WTC11 (cell line): Measurements from ENCODE around the gene RNASEL. TPM values are rescaled to one million over a fixed set of nuclear protein-coding genes. Genes with fewer than 3 reads are reported as not detected.

Experiments
- ATAC-seq: fragments of 200-7000 bp; cut with Tn5 transposase; 2 replicates; pipeline ENCODE4 v1.10.0; 2021; ENCODE audit warnings: mild to moderate bottlenecking, moderate library complexity
- CTCF ChIA-PET: fragments of 300-600 bp; sonication (Branson Sonifier 250); formaldehyde crosslinking; loops from one replicate; lab custom pipeline; 2021; ENCODE audit warnings: antibody characterized with exemption; lab: Charles Lee
- POLR2A ChIA-PET: fragments of 350-600 bp; sonication (Branson Sonifier 250); formaldehyde crosslinking; loops from one replicate; lab custom pipeline; 2021; ENCODE audit warnings: antibody characterized with exemption; lab: Charles Lee
- DNase-seq: peaks from one replicate; pipeline ENCODE4 v3.0.0; 2021; ENCODE audit warnings: low spot score
- H3K27ac Mint-ChIP-seq: 2 replicates; pipeline ENCODE4 v1.8.0; 2021; ENCODE audit warnings: mixed read lengths
- H3K27me3 Mint-ChIP-seq: 2 replicates; pipeline ENCODE4 v1.8.0; 2021; ENCODE audit warnings: low read depth, mild to moderate bottlenecking, moderate library complexity, mixed read lengths
- H3K36me3 Mint-ChIP-seq: 2 replicates; pipeline ENCODE4 v1.8.0; 2021; ENCODE audit warnings: mixed read lengths
- H3K4me1 Mint-ChIP-seq: 2 replicates; pipeline ENCODE4 v1.8.0; 2022; ENCODE audit warnings: mixed read lengths
- H3K4me3 Mint-ChIP-seq: 2 replicates; pipeline ENCODE4 v1.8.0; 2021; ENCODE audit warnings: mild to moderate bottlenecking, moderate library complexity, mixed read lengths
- H3K9me3 Mint-ChIP-seq: 2 replicates; pipeline ENCODE4 v1.8.0; 2021; ENCODE audit warnings: mixed read lengths
- CREB1 ChIP-seq: sonication (generic); formaldehyde crosslinking; IDR thresholded peaks from 2 replicates; pipeline ENCODE4 v1.8.0; 2023; ENCODE audit warnings: mild to moderate bottlenecking, missing genetic modification reagents
- ETV6 ChIP-seq: sonication (generic); formaldehyde crosslinking; IDR thresholded peaks from 2 replicates; pipeline ENCODE4 v1.8.1; 2022; ENCODE audit warnings: mild to moderate bottlenecking, missing genetic modification reagents
- FOXP1 ChIP-seq: sonication (generic); formaldehyde crosslinking; IDR thresholded peaks from 2 replicates; pipeline ENCODE4 v1.8.0; 2022; ENCODE audit warnings: missing genetic modification reagents, mild to moderate bottlenecking, moderate library complexity, borderline replicate concordance
- GTF2I ChIP-seq: fragments of 250-450 bp; sonication (Bioruptor Pico); conservative IDR thresholded peaks from 2 replicates; pipeline ENCODE4 v1.4.0; 2021; ENCODE audit warnings: mild to moderate bottlenecking
- HMGA2 ChIP-seq: fragments of 250-450 bp; sonication (Bioruptor Pico); IDR thresholded peaks from 2 replicates; pipeline ENCODE4 v1.4.0; 2021; ENCODE audit warnings: mild to moderate bottlenecking, moderate library complexity
- JAZF1 ChIP-seq: fragments of 250-450 bp; sonication (Bioruptor Pico); IDR thresholded peaks from 2 replicates; pipeline ENCODE4 v1.9.0; 2021; ENCODE audit warnings: moderate library complexity, mild to moderate bottlenecking, inconsistent platforms
- NFATC4 ChIP-seq: fragments of 250-450 bp; sonication (Bioruptor Pico); IDR thresholded peaks from 2 replicates; pipeline ENCODE4 v1.9.0; 2021; ENCODE audit warnings: mild to moderate bottlenecking
- NFYB ChIP-seq: sonication (generic); formaldehyde crosslinking; conservative IDR thresholded peaks from 2 replicates; pipeline ENCODE4 v1.8.0; 2022; ENCODE audit warnings: low read depth, missing genetic modification reagents
- NR2C2 ChIP-seq: sonication (generic); formaldehyde crosslinking; IDR thresholded peaks from 2 replicates; pipeline ENCODE4 v1.8.0; 2022; ENCODE audit warnings: mild to moderate bottlenecking, missing genetic modification reagents
- PRRX2 ChIP-seq: fragments of 250-450 bp; sonication (Bioruptor Pico); IDR thresholded peaks from 2 replicates; pipeline ENCODE4 v1.8.0; 2021; ENCODE audit warnings: mild to moderate bottlenecking
- SOX15 ChIP-seq: fragments of 250-450 bp; sonication (Bioruptor Pico); IDR thresholded peaks from 2 replicates; pipeline ENCODE4 v1.9.0; 2021; ENCODE audit warnings: mild to moderate bottlenecking
- TP53 ChIP-seq: sonication (generic); formaldehyde crosslinking; IDR thresholded peaks from 2 replicates; pipeline ENCODE4 v1.8.1; 2023; ENCODE audit warnings: mild to moderate bottlenecking, missing genetic modification reagents
- ZNF121 ChIP-seq: sonication (generic); formaldehyde crosslinking; IDR thresholded peaks from 2 replicates; pipeline ENCODE4 v1.8.0; 2023; ENCODE audit warnings: missing genetic modification reagents
- ZNF219 ChIP-seq: sonication (generic); formaldehyde crosslinking; IDR thresholded peaks from 2 replicates; pipeline ENCODE4 v1.8.0; 2023; ENCODE audit warnings: missing genetic modification reagents, mild to moderate bottlenecking, borderline replicate concordance
- ZNF232 ChIP-seq: sonication (generic); formaldehyde crosslinking; IDR thresholded peaks from 2 replicates; pipeline ENCODE4 v1.8.0; 2022; ENCODE audit warnings: mild to moderate bottlenecking, missing genetic modification reagents
- ZNF263 ChIP-seq: sonication (generic); formaldehyde crosslinking; IDR thresholded peaks from 2 replicates; pipeline ENCODE4 v1.8.1; 2022; ENCODE audit warnings: low read depth, mild to moderate bottlenecking, moderate library complexity, missing genetic modification reagents
- total RNA-seq: library from RNA; stranded (reverse); gene quantifications from 3 replicates; pipeline ENCODE4 v1.2.3, GENCODE V29; 2021
- TF ChIP-seq, protein P1 (sequence below): sonication (generic); formaldehyde crosslinking; IDR thresholded peaks from 2 replicates; pipeline ENCODE4 v1.8.1; 2023; ENCODE audit warnings: mild to moderate bottlenecking, missing genetic modification reagents, moderate library complexity
- TF ChIP-seq, protein P2 (sequence below): sonication (generic); formaldehyde crosslinking; IDR thresholded peaks from 2 replicates; pipeline ENCODE4 v1.8.0; 2022; ENCODE audit warnings: mild to moderate bottlenecking, missing genetic modification reagents
- TF ChIP-seq, protein P3 (sequence below): sonication (generic); formaldehyde crosslinking; IDR thresholded peaks from 2 replicates; pipeline ENCODE4 v1.8.1; 2022; ENCODE audit warnings: low read depth, missing genetic modification reagents, borderline replicate concordance
- TF ChIP-seq, protein P4 (sequence below): sonication (generic); formaldehyde crosslinking; IDR thresholded peaks from 2 replicates; pipeline ENCODE4 v1.8.0; 2023; ENCODE audit warnings: missing genetic modification reagents, mild to moderate bottlenecking, borderline replicate concordance
- TF ChIP-seq, protein P5 (sequence below): sonication (generic); formaldehyde crosslinking; IDR thresholded peaks from 2 replicates; pipeline ENCODE4 v1.8.0; 2022; ENCODE audit warnings: mild to moderate bottlenecking, missing genetic modification reagents
- TF ChIP-seq, protein P6 (sequence below): sonication (generic); formaldehyde crosslinking; conservative IDR thresholded peaks from 2 replicates; pipeline ENCODE4 v1.8.1; 2023; ENCODE audit warnings: mild to moderate bottlenecking, low read depth, missing genetic modification reagents, moderate library complexity
- TF ChIP-seq, protein P7 (sequence below): fragments of 250-450 bp; sonication (Bioruptor Pico); conservative IDR thresholded peaks from 2 replicates; pipeline ENCODE4 v1.9.0; 2021; ENCODE audit warnings: mild to moderate bottlenecking

The RNASEL gene
- total RNA-seq, 1 experiment from 2014 or later = 0.77 TPM

DNA sequence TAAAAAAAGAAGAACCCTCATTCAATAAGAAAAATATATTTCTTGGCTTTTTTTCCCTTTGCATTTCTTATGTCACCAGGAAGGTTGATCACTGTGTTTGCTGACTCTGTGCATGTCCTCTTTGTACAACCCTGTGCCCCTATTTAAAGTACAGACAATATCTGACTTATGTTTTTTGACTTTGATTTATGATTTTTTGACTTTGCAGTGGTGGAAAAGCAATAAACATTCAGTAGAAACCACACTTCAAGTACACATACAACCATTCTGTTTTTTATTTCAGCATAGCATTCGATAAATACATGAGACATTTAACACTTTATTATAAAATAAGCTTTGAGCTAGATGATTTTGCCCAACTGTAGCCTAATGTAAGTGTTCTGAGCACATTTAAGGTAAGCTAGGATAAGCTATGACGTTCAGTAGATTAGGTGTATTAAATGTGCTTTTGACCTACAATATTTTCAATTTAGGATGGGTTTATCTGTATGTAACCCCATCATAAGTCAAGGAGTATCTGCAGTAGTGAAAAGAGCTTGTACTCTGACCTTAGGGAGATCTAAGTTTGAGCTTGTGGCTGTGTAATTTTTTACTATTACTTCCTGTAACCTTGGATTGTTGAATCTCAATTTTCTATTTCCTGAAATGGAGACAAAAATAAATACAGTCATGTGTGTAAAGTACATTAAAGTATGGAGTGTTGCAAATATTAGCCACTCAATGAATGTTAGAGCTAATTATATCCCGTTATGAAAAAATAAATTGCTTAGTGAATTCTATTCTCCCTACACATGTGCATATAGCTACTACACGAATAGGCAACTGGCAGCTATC lies 1.2 kb downstream of the RNASEL start (continued):
- TF ChIP-seq ZNF121 (CRISPR knock-in tag) (no peak), FOXP1 (CRISPR knock-in tag) (no peak), PRRX2 (CRISPR knock-in tag) (no peak), JAZF1 (CRISPR knock-in tag) (no peak), TP53 (no peak), NFATC4 (no peak), NFYB (CRISPR knock-in tag) (no peak), HMGA2 (no peak), ZNF232 (CRISPR knock-in tag) (no peak), ZNF263 (no peak)
- TF ChIP-seq, protein P1, sequence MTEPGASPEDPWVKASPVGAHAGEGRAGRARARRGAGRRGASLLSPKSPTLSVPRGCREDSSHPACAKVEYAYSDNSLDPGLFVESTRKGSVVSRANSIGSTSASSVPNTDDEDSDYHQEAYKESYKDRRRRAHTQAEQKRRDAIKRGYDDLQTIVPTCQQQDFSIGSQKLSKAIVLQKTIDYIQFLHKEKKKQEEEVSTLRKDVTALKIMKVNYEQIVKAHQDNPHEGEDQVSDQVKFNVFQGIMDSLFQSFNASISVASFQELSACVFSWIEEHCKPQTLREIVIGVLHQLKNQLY = no peak
- TF ChIP-seq, protein P2, sequence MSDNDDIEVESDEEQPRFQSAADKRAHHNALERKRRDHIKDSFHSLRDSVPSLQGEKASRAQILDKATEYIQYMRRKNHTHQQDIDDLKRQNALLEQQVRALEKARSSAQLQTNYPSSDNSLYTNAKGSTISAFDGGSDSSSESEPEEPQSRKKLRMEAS (CRISPR knock-in tag) = no peak
- TF ChIP-seq, protein P3, sequence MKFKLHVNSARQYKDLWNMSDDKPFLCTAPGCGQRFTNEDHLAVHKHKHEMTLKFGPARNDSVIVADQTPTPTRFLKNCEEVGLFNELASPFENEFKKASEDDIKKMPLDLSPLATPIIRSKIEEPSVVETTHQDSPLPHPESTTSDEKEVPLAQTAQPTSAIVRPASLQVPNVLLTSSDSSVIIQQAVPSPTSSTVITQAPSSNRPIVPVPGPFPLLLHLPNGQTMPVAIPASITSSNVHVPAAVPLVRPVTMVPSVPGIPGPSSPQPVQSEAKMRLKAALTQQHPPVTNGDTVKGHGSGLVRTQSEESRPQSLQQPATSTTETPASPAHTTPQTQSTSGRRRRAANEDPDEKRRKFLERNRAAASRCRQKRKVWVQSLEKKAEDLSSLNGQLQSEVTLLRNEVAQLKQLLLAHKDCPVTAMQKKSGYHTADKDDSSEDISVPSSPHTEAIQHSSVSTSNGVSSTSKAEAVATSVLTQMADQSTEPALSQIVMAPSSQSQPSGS (CRISPR knock-in tag) = no peak

DNA sequence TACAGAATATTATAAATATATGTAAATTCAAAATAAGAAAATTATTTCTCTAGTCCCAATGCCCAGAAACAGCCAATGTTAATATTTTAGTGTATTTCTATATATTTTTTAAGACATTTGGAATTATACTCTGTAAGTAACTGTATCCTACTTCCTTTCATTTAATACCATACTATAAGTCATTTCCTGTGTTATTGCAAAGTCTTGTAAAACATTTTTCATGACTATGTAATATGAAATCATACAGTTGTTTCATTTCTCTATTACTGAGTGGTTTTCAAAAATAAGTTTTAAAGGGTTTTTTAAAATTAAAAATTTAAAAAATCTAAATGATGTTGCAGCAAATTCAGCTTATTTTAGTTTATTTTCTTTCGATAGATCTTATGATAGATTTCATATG lies 2.0 kb downstream of the RNASEL start:
- Mint-ChIP-seq H3K36me3 (no peaks in the 10 kb centered on the region), H3K27ac (no peak overlapping the region), H3K9me3 (peaks cover 11% of the 10 kb centered on the region), H3K4me3 (no peak overlapping the region), H3K4me1 (peaks cover 19% of the 10 kb centered on the region), H3K27me3 (peaks cover 3% of the 10 kb centered on the region; the same call in 1 of the 2 replicates)
- ChIA-PET POLR2A (no interaction called here), CTCF (interaction anchor here (1.5 kb wide), 1 partner anchor 195 kb away, joined by 3 read pairs; no protein-coding TSS in a partner anchor)
- DNase-seq (no peak), ATAC-seq (no peak)
- no peak for TF ChIP-seq SOX15 (CRISPR knock-in tag)
- TF ChIP-seq NR2C2 (CRISPR knock-in tag) = no peak
- TF ChIP-seq, protein P4, sequence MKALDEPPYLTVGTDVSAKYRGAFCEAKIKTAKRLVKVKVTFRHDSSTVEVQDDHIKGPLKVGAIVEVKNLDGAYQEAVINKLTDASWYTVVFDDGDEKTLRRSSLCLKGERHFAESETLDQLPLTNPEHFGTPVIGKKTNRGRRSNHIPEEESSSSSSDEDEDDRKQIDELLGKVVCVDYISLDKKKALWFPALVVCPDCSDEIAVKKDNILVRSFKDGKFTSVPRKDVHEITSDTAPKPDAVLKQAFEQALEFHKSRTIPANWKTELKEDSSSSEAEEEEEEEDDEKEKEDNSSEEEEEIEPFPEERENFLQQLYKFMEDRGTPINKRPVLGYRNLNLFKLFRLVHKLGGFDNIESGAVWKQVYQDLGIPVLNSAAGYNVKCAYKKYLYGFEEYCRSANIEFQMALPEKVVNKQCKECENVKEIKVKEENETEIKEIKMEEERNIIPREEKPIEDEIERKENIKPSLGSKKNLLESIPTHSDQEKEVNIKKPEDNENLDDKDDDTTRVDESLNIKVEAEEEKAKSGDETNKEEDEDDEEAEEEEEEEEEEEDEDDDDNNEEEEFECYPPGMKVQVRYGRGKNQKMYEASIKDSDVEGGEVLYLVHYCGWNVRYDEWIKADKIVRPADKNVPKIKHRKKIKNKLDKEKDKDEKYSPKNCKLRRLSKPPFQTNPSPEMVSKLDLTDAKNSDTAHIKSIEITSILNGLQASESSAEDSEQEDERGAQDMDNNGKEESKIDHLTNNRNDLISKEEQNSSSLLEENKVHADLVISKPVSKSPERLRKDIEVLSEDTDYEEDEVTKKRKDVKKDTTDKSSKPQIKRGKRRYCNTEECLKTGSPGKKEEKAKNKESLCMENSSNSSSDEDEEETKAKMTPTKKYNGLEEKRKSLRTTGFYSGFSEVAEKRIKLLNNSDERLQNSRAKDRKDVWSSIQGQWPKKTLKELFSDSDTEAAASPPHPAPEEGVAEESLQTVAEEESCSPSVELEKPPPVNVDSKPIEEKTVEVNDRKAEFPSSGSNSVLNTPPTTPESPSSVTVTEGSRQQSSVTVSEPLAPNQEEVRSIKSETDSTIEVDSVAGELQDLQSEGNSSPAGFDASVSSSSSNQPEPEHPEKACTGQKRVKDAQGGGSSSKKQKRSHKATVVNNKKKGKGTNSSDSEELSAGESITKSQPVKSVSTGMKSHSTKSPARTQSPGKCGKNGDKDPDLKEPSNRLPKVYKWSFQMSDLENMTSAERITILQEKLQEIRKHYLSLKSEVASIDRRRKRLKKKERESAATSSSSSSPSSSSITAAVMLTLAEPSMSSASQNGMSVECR (CRISPR knock-in tag) = no peak
- TF ChIP-seq, protein P5, sequence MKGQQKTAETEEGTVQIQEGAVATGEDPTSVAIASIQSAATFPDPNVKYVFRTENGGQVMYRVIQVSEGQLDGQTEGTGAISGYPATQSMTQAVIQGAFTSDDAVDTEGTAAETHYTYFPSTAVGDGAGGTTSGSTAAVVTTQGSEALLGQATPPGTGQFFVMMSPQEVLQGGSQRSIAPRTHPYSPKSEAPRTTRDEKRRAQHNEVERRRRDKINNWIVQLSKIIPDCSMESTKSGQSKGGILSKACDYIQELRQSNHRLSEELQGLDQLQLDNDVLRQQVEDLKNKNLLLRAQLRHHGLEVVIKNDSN (CRISPR knock-in tag) = no peak
- TF ChIP-seq GTF2I (CRISPR knock-in tag) = no peak
- no peak for TF ChIP-seq CREB1 (CRISPR knock-in tag)
- TF ChIP-seq, protein P2 (CRISPR knock-in tag) = no peak
- no peak for TF ChIP-seq ETV6
- TF ChIP-seq, protein P6, sequence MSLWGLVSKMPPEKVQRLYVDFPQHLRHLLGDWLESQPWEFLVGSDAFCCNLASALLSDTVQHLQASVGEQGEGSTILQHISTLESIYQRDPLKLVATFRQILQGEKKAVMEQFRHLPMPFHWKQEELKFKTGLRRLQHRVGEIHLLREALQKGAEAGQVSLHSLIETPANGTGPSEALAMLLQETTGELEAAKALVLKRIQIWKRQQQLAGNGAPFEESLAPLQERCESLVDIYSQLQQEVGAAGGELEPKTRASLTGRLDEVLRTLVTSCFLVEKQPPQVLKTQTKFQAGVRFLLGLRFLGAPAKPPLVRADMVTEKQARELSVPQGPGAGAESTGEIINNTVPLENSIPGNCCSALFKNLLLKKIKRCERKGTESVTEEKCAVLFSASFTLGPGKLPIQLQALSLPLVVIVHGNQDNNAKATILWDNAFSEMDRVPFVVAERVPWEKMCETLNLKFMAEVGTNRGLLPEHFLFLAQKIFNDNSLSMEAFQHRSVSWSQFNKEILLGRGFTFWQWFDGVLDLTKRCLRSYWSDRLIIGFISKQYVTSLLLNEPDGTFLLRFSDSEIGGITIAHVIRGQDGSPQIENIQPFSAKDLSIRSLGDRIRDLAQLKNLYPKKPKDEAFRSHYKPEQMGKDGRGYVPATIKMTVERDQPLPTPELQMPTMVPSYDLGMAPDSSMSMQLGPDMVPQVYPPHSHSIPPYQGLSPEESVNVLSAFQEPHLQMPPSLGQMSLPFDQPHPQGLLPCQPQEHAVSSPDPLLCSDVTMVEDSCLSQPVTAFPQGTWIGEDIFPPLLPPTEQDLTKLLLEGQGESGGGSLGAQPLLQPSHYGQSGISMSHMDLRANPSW = no peak
- no peak for TF ChIP-seq ZNF219 (CRISPR knock-in tag)
- TF ChIP-seq, protein P7, sequence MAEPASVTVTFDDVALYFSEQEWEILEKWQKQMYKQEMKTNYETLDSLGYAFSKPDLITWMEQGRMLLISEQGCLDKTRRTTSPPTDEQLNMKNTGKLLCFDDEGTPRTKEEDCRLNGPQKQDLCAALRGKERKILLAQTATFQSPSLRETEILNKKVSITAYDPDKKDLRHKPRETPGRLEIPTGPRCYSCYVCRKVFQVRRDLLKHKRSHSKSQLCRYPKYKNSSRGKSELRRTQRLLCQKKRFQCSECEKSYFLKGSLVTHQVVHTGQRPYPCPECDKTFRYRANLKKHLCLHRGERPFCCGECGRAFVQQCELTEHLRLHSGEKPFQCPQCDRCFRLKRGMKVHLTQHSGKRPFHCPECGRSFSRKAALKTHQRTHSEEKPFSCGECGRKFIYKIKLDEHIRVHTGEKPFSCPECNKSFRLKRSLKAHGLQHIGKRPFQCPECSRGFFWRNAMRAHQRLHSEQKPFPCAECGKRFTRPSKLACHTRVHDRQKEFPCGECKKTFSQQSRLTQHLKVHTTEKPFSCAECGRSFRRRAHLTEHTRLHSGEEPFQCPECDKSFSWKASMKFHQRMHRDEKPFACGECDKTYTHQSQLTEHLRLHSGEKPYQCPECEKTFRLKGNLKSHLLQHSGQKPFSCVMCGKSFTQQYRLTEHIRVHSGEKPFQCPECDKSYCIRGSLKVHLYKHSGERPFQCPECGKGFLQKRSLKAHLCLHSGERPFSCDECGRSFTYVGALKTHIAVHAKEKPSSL = no peak
